Fibroblast of the aortic adventitia (primary cell): ENCODE measurements around the gene PPP1R14B. TPM values are rescaled to one million over a fixed set of nuclear protein-coding genes. Genes with fewer than 3 reads are reported as not detected.

Experiments used
- DNase-seq: peaks from one replicate; pipeline ENCODE4 v3.0.0-alpha.2; 2010; ENCODE audit warnings: low read depth
- H3K4me3 ChIP-seq: 2 replicates; pipeline ENCODE4 v1.5.1; 2011; ENCODE audit warnings: low read depth, mild to moderate bottlenecking, control low read depth, low read length, moderate library complexity
- total RNA-seq: library from RNA; depleted of rRNA; stranded (reverse); fragments of >200 nt; gene quantifications from 2 replicates; pipeline ENCODE4 v1.2.3, GENCODE V29; 2012; ENCODE audit warnings: low replicate concordance
- TF ChIP-seq, protein P1 (sequence below): IDR thresholded peaks from 2 replicates; pipeline ENCODE4 v1.5.1; 2011; ENCODE audit warnings: mild to moderate bottlenecking, low read length, control low read depth, inconsistent platforms; ENCODE audit not compliant: insufficient read depth

PPP1R14B gene
- total RNA-seq, 1 donor: 264 TPM

DNA sequence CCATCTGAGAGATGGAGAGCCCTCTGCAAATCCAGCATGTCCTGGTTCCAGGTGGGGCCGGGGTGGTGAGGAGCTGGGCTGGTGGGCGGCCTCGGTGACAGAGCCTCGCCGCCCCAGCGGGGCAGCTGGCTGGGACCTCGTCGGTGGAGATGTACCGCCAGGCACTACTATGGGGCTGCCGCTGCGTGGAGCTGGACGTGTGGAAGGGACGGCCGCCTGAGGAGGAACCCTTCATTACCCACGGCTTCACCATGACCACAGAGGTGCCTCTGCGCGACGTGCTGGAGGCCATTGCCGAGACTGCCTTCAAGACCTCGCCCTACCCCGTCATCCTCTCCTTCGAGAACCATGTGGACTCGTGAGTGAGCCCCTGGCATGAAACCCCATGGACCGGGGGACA lies 11.6 kb upstream of the PPP1R14B start:
- TF ChIP-seq, protein P1, sequence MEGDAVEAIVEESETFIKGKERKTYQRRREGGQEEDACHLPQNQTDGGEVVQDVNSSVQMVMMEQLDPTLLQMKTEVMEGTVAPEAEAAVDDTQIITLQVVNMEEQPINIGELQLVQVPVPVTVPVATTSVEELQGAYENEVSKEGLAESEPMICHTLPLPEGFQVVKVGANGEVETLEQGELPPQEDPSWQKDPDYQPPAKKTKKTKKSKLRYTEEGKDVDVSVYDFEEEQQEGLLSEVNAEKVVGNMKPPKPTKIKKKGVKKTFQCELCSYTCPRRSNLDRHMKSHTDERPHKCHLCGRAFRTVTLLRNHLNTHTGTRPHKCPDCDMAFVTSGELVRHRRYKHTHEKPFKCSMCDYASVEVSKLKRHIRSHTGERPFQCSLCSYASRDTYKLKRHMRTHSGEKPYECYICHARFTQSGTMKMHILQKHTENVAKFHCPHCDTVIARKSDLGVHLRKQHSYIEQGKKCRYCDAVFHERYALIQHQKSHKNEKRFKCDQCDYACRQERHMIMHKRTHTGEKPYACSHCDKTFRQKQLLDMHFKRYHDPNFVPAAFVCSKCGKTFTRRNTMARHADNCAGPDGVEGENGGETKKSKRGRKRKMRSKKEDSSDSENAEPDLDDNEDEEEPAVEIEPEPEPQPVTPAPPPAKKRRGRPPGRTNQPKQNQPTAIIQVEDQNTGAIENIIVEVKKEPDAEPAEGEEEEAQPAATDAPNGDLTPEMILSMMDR: no peak
- no peak for DNase-seq
- no peak overlapping the region for H3K4me3 ChIP-seq

DNA sequence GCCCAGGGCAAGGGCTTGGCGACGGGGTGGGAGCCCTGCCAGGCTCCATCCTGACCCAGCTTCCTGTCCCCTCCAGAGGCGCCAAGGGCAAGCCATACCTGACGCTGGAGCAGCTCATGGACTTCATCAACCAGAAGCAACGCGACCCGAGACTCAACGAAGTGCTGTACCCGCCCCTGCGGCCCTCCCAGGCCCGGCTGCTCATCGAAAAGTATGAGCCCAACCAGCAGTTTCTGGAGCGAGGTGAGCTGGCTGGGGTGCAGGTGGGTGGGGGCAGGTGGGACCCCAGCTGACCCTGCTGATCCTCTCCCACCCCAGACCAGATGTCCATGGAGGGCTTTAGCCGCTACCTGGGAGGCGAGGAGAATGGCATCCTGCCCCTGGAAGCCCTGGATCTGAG lies 9.6 kb upstream of the PPP1R14B start:
- TF ChIP-seq, protein P1: no peak
- DNase-seq: no peak
- H3K4me3 ChIP-seq: no peak overlapping the region

- TF ChIP-seq, protein P1: no peak
- DNase-seq: no peak
- H3K4me3 ChIP-seq: no peak overlapping the region
Measured at GRCh38 chr11:64255135-64256128, 8.7 kb upstream of the PPP1R14B start.

DNA sequence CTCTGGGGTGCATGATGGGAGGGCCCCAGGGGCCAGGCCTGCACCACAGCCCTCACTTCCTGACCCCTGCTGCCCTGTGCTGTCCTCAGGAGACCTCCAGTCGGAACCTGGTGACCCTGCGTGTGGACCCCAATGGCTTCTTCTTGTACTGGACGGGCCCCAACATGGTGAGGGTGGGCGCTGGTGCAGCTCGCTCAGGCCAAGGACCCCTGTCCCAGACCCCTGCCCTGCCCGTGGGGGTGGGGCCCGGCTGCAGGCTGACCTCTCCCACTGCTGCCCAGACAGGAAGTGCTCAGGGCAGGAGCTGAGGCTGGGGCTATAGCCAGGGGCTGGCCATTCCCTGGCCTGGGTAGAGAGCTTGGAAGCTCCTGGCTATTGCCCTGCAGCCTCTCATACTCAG lies 7.6 kb upstream of the PPP1R14B start:
- H3K4me3 ChIP-seq: no peak overlapping the region
- TF ChIP-seq, protein P1: no peak
- DNase-seq: no peak

GRCh38 chr11:64253481-64253880 lies 6.7 kb upstream of the PPP1R14B start:
- DNase-seq: no peak
- TF ChIP-seq, protein P1: no peak
- peak overlapping the region; percentile 82 for H3K4me3 ChIP-seq

DNA sequence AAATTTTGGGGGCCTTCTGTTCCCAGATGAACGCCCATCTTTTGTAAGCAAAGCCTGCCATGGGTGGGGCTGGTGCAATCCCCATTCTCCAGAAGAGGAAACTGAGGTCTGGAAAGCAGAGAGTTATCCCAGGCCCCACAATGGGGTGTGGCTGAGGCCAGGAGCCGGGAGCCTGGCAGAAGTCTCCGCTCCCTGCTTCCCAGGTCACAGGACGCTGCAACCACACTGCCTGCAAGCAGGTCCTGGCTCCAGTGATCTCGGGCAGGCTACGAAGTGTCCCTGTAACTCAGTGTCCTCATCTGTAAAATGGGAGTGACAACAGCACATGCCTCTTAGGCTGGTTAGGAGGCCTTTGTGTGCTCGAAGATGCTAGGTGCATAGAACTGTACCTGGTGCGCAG lies 6.3 kb upstream of the PPP1R14B start:
- TF ChIP-seq, protein P1: no peak
- DNase-seq: no peak
- peak overlapping the region; percentile 82 for H3K4me3 ChIP-seq
